H1 (cell line): ENCODE measurements around the gene HINT2. TPM values are rescaled to one million over a fixed set of nuclear protein-coding genes. Genes with fewer than 3 reads are reported as not detected.

ENCODE experiments used
- CTCF ChIA-PET: fragments of 300-600 bp; sonication (Branson Sonifier 250); formaldehyde crosslinking; loops from one replicate; lab custom pipeline; 2021; ENCODE audit not compliant: partially characterized antibody; lab: Charles Lee
- POLR2A ChIA-PET: fragments of 300-600 bp; sonication (Branson Sonifier 250); formaldehyde crosslinking; loops from one replicate; lab custom pipeline; 2021; ENCODE audit warnings: inconsistent platforms; ENCODE audit not compliant: partially characterized antibody; lab: Charles Lee
- DNase-seq, 2 experiments: peaks; one replicate each; pipeline versions ENCODE4 v3.0.0 to v3.0.0-alpha.2; 2010 to 2022; ENCODE audit warnings: low spot score in 2 of 2, low read depth in 1 of 2, mixed read lengths in 1 of 2
- FAIRE-seq: peaks from 2 replicates; lab custom pipeline; 2011; peaks lifted over from hg19 to GRCh38; lab: Jason Lieb, UNC
- H2AFZ ChIP-seq: 2 replicates; pipeline ENCODE4 v1.8.1; 2012; ENCODE audit warnings: low read length, inconsistent platforms
- H2AK5ac ChIP-seq: 2 replicates; pipeline ENCODE4 v1.6.1; 2013; ENCODE audit warnings: low read depth, low read length
- H2BK120ac ChIP-seq: replicated peaks from 2 replicates; pipeline ENCODE3; 2013; ENCODE audit warnings: low read depth, low read length, inconsistent platforms
- H2BK12ac ChIP-seq: 2 replicates; pipeline ENCODE4 v1.6.1; 2013; ENCODE audit warnings: low read depth, low read length
- H2BK15ac ChIP-seq: 2 replicates; pipeline ENCODE4 v1.6.1; 2013; ENCODE audit warnings: low read length
- H2BK20ac ChIP-seq: 2 replicates; pipeline ENCODE4 v1.6.1; 2013; ENCODE audit warnings: low read length
- H2BK5ac ChIP-seq: 2 replicates; pipeline ENCODE4 v1.6.1; 2013; ENCODE audit warnings: low read depth, low read length
- H3K14ac ChIP-seq: 2 replicates; pipeline ENCODE4 v1.6.1; 2013; ENCODE audit warnings: inconsistent platforms; ENCODE audit not compliant: insufficient read length
- H3K18ac ChIP-seq: 2 replicates; pipeline ENCODE4 v1.6.1; 2013; ENCODE audit warnings: low read length; ENCODE audit errors: extremely low read depth
- H3K23ac ChIP-seq: 2 replicates; pipeline ENCODE4 v1.6.1; 2013; ENCODE audit warnings: inconsistent platforms; ENCODE audit not compliant: insufficient read length
- H3K23me2 ChIP-seq: 2 replicates; pipeline ENCODE4 v1.6.1; 2013; ENCODE audit warnings: low read depth, low read length
- H3K27ac ChIP-seq: 2 replicates; pipeline ENCODE4 v1.6.1; 2011; ENCODE audit warnings: low read depth, low read length, inconsistent platforms
- H3K27me3 ChIP-seq, 4 experiments: replicated peaks in 1 of 4; 1 replicate in 1 of 4; 2 replicates in 3 of 4; pipeline versions ENCODE4 v1.6.1 to v1.8.1; 2011 to 2013; ENCODE audit warnings: low read length in 3 of 4, mild to moderate bottlenecking in 3 of 4, inconsistent platforms in 2 of 4, mixed read lengths in 2 of 4, moderate library complexity in 1 of 4; ENCODE audit not compliant: control insufficient read depth in 3 of 4, insufficient read depth in 3 of 4; ENCODE audit errors: extremely low read depth in 1 of 4
- H3K36me3 ChIP-seq, 4 experiments: 2 replicates each; pipeline versions ENCODE4 v1.6.1 to v1.8.1; 2011 to 2013; ENCODE audit warnings: mild to moderate bottlenecking in 4 of 4, low read length in 3 of 4, moderate library complexity in 2 of 4, control low read depth in 1 of 4, inconsistent platforms in 1 of 4; ENCODE audit not compliant: insufficient read depth in 4 of 4, control insufficient read depth in 2 of 4
- H3K4ac ChIP-seq: replicated peaks from 2 replicates; pipeline ENCODE3; 2013; ENCODE audit warnings: low read length, low read depth, mixed read lengths, inconsistent platforms; ENCODE audit not compliant: insufficient read length
- H3K4me1 ChIP-seq, 4 experiments: replicated peaks in 1 of 4; 1 replicate in 1 of 4; 2 replicates in 3 of 4; pipeline versions ENCODE4 v1.6.1 to v1.8.1; 2011 to 2013; ENCODE audit warnings: low read length in 3 of 4, inconsistent platforms in 2 of 4, mixed read lengths in 1 of 4; ENCODE audit not compliant: insufficient read depth in 4 of 4, control insufficient read depth in 3 of 4
- H3K4me2 ChIP-seq, 2 experiments: 2 replicates each; pipeline versions ENCODE4 v1.6.1 to v1.8.1; 2011 to 2013; ENCODE audit warnings: low read depth in 2 of 2, low read length in 2 of 2, control low read depth in 1 of 2, inconsistent platforms in 1 of 2, mild to moderate bottlenecking in 1 of 2; ENCODE audit not compliant: insufficient read depth in 1 of 2
- H3K4me3 ChIP-seq, 4 experiments: fragments of 200-600, 300-600 bp in 1 of 4; sonication (generic), shearing (Covaris generic), sonication (Bioruptor Twin) in 1 of 4; 2 replicates each; pipeline versions ENCODE4 v1.5.1 to v1.8.1; 2011 to 2016; ENCODE audit warnings: low read length in 4 of 4, low read depth in 3 of 4, control low read depth in 2 of 4, inconsistent platforms in 2 of 4, mild to moderate bottlenecking in 2 of 4, mixed read lengths in 1 of 4, moderate library complexity in 1 of 4; ENCODE audit not compliant: insufficient read depth in 2 of 4; ENCODE audit errors: extremely low read depth in 1 of 4
- H3K56ac ChIP-seq: replicated peaks from 2 replicates; pipeline ENCODE3; 2013; ENCODE audit warnings: low read depth, mild to moderate bottlenecking, mixed read lengths, low read length, inconsistent platforms; ENCODE audit not compliant: insufficient read length
- H3K79me1 ChIP-seq: 2 replicates; pipeline ENCODE4 v1.6.1; 2013; ENCODE audit warnings: low read depth, low read length, control low read depth
- H3K79me2 ChIP-seq, 2 experiments: 2 replicates each; pipeline versions ENCODE4 v1.6.1 to v1.8.1; 2012 to 2013; ENCODE audit warnings: low read length in 2 of 2, mild to moderate bottlenecking in 2 of 2, inconsistent platforms in 1 of 2; ENCODE audit not compliant: insufficient read depth in 2 of 2, control insufficient read depth in 1 of 2
- H3K9ac ChIP-seq, 4 experiments: replicated peaks in 1 of 4; 1 replicate in 1 of 4; 2 replicates in 3 of 4; pipeline versions ENCODE4 v1.6.1 to v1.8.1; 2011 to 2013; ENCODE audit warnings: low read depth in 3 of 4, low read length in 3 of 4, control low read depth in 2 of 4, mild to moderate bottlenecking in 2 of 4, moderate library complexity in 2 of 4, inconsistent platforms in 1 of 4; ENCODE audit errors: extremely low read depth in 1 of 4
- H3K9me3 ChIP-seq, 2 experiments: 2 replicates each; pipeline versions ENCODE4 v1.6.1 to v1.8.1; 2012 to 2013; ENCODE audit warnings: mild to moderate bottlenecking in 2 of 2, moderate library complexity in 2 of 2, control low read depth in 1 of 2, inconsistent platforms in 1 of 2, low read depth in 1 of 2, low read length in 1 of 2, mixed read lengths in 1 of 2; ENCODE audit not compliant: insufficient read depth in 2 of 2
- H4K20me1 ChIP-seq, 2 experiments: replicated peaks in 1 of 2; 2 replicates each; pipeline versions ENCODE3 to v1.8.1; 2011 to 2013; ENCODE audit warnings: inconsistent platforms in 2 of 2, low read length in 2 of 2, mild to moderate bottlenecking in 1 of 2; ENCODE audit not compliant: insufficient read depth in 2 of 2, control insufficient read depth in 1 of 2
- H4K5ac ChIP-seq: 2 replicates; pipeline ENCODE4 v1.6.1; 2013; ENCODE audit warnings: low read length, low read depth, mixed read lengths, inconsistent platforms; ENCODE audit not compliant: insufficient read length
- H4K8ac ChIP-seq: 2 replicates; pipeline ENCODE4 v1.8.0; 2013; ENCODE audit warnings: mild to moderate bottlenecking, moderate library complexity, low read length, inconsistent platforms; ENCODE audit not compliant: insufficient read depth; ENCODE audit errors: extremely low read depth
- H4K91ac ChIP-seq: replicated peaks from 2 replicates; pipeline ENCODE3; 2013; ENCODE audit warnings: low read length, mixed read lengths, inconsistent platforms; ENCODE audit not compliant: insufficient read length
- KDM4A ChIP-seq: IDR thresholded peaks from one replicate; pipeline ENCODE4 v1.7.1; 2012; ENCODE audit warnings: low read depth, mild to moderate bottlenecking, moderate library complexity, low read length, inconsistent platforms; ENCODE audit not compliant: severe bottlenecking
- NANOG ChIP-seq: IDR thresholded peaks from 2 replicates; pipeline ENCODE4 v1.6.1; 2011; ENCODE audit warnings: low read length, low read depth, mild to moderate bottlenecking, inconsistent platforms; ENCODE audit not compliant: insufficient read depth, poor library complexity, severe bottlenecking
- POLR2A ChIP-seq, 2 experiments: IDR thresholded peaks; 1 replicate in 1 of 2; 2 replicates in 1 of 2; pipeline ENCODE4 v1.6.1; 2011; ENCODE audit warnings: low read depth in 2 of 2, low read length in 2 of 2, mild to moderate bottlenecking in 2 of 2; ENCODE audit errors: control extremely low read depth in 1 of 2
- RFX5 ChIP-seq: IDR thresholded peaks from 2 replicates; pipeline ENCODE4 v1.6.1; 2011; ENCODE audit warnings: low read depth, low read length, improper control_type of control experiment, borderline replicate concordance
- RNF2 ChIP-seq: fragments of 200-900, 300-1000 bp; sonication (generic); IDR thresholded peaks from 2 replicates; pipeline ENCODE4 v1.7.1; 2016; ENCODE audit warnings: borderline replicate concordance, low read depth, mild to moderate bottlenecking, antibody characterized with exemption, low read length; ENCODE audit not compliant: poor library complexity, severe bottlenecking; ENCODE audit errors: missing control alignments
- SAP30 ChIP-seq: fragments of 300-600 bp; sonication (generic); IDR thresholded peaks from 2 replicates; pipeline ENCODE4 v1.7.1; 2012; ENCODE audit warnings: low read length, moderate library complexity, mild to moderate bottlenecking, inconsistent platforms; ENCODE audit not compliant: insufficient read depth, insufficient replicate concordance
- SIN3A ChIP-seq, 2 experiments: IDR thresholded peaks in 1 of 2; conservative IDR thresholded peaks in 1 of 2; 2 replicates each; pipeline ENCODE4 v1.6.1; 2011 to 2012; ENCODE audit warnings: low read length in 2 of 2, improper control_type of control experiment in 1 of 2, low read depth in 1 of 2, mild to moderate bottlenecking in 1 of 2
- SIX5 ChIP-seq: IDR thresholded peaks from 2 replicates; pipeline ENCODE4 v1.6.1; 2011; ENCODE audit warnings: mild to moderate bottlenecking, low read depth, low read length
- SP1 ChIP-seq: IDR thresholded peaks from 2 replicates; pipeline ENCODE4 v1.6.1; 2011; ENCODE audit warnings: low read depth, low read length
- SP4 ChIP-seq: IDR thresholded peaks from 2 replicates; pipeline ENCODE4 v1.6.1; 2012; ENCODE audit warnings: low read length, inconsistent platforms
- WGBS, 2 experiments: shearing (Covaris generic) in 1 of 2; methylation state at CpG; one replicate each; pipeline versions ENCODE4 v1.1.6 to v1.1.7; 2013 to 2015; ENCODE audit warnings: low lambda C conversion rate in 2 of 2, mixed read lengths in 2 of 2, inconsistent platforms in 1 of 2, low coverage in 1 of 2, missing lambda C conversion rate in 1 of 2; ENCODE audit not compliant: insufficient replicate concordance in 2 of 2, insufficient coverage in 1 of 2, insufficient read length in 1 of 2; ENCODE audit errors: extremely low coverage in 1 of 2, missing lambda C conversion rate in 1 of 2; 5-methylcytosine and 5-hydroxymethylcytosine counted together
- polyA plus RNA-seq, 7 experiments: library from polyadenylated mRNA; depleted of rRNA in 3 of 7; stranded (reverse) in 5 of 7; unstranded in 2 of 7; fragments of >200 nt in 5 of 7; fragments of 200-250 nt in 2 of 7; gene quantifications; 1 replicate in 5 of 7; 2 replicates in 1 of 7; 4 replicates in 1 of 7; pipeline versions ENCODE4 v1.2.1 to v1.2.3, GENCODE V29; 2011 to 2013; ENCODE audit warnings: missing spikeins in 2 of 7, mixed read lengths in 2 of 7
- total RNA-seq: library from RNA; stranded (reverse); fragmentation: NEBNext Ultra II Directional; extraction: Animal tissue kit (Norgen Biotek cat#: 25700); gene quantifications from 2 replicates; pipeline ENCODE4 v1.2.1, GENCODE V29; 2021

The HINT2 gene
- total and polyA plus RNA-seq, 2 of the 8 experiments (the other 6 are each of a cell fraction or from before 2014, with no cell fraction given): 32.1 to 51.2 TPM

DNA sequence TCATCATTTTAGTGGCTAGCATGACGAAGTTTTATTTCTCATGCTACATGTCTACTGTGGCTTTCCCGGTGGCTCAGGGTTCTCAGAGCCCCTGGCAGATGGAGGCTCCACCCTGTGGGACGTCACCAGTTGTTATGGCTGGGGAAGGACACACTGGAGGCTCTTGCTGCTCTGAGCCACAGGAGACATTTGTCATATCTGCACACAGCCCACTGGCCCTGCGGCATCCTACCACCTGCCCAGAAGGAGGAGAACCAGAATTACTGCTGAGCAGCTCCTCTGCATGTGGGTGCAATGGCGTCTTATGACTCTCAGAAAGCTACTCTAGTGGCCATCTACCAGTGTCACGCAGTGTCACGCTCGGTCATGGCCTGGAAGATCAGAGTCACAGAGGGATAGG lies 48.7 kb upstream of the HINT2 start:
- 75% methylated on average over 8 of the region's 8 CpGs; no CpG with 5 or more reads in 1 of the 2 experiments for WGBS, 2 experiments
- ChIA-PET CTCF (interaction anchor here (1.0 to 5.3 kb wide), 11 partner anchors 9 to 41 kb away, joined by 3 to 25 read pairs (median 4); no protein-coding TSS in a partner anchor), POLR2A (interaction anchor here (0.6 to 7.4 kb wide), 8 partner anchors 8 to 85 kb away, joined by 3 to 43 read pairs (median 3); partner anchors contain the start of gene HINT2)
- no peak for TF ChIP-seq NANOG
- no peak for TF ChIP-seq RFX5
- TF ChIP-seq POLR2A (IDR thresholded peaks at IDR 0.05; ENCODE audit: control extremely low read depth in 1 of 2, low read depth in 2 of 2, low read length in 2 of 2): no peak
- TF ChIP-seq SP1: no peak
- TF ChIP-seq SAP30: no peak
- no peak for TF ChIP-seq SIN3A (conservative IDR thresholded peaks at IDR 0.05 in 1 of 2, IDR thresholded peaks at IDR 0.05 in 1 of 2; ENCODE audit: low read depth in 1 of 2, low read length in 2 of 2)
- no peak for TF ChIP-seq SIX5
- no peak for TF ChIP-seq RNF2
- no peak for TF ChIP-seq KDM4A
- TF ChIP-seq SP4: no peak
- Histone ChIP-seq H3K9ac (no peak overlapping the region), H3K18ac (no peak overlapping the region), H3K79me1 (no peaks in the 10 kb centered on the region), H2BK120ac (no peak overlapping the region), H4K20me1 (no peaks in the 10 kb centered on the region), H3K23ac (no peak overlapping the region), H3K14ac (no peak overlapping the region), H2BK5ac (no peak overlapping the region), H3K36me3 (no peaks in the 10 kb centered on the region), H3K56ac (no peak overlapping the region), H4K5ac (no peak overlapping the region), H3K4me1 (peaks cover 0 to 3% (median under 1%) of the 10 kb centered on the region in 4 experiments; a peak in 4 of 7 replicates), H3K4me3 (no peak overlapping the region), H4K8ac (no peak overlapping the region), H2BK12ac (0 out of 2 replicates have a peak overlapping the region, but pooled peaks have one; percentile 2), H3K9me3 (no peaks in the 10 kb centered on the region), H2BK15ac (no peak overlapping the region), H2AK5ac (no peak overlapping the region), H3K23me2 (no peaks in the 10 kb centered on the region; the same call in 1 of the 2 replicates), H2AFZ (no peak overlapping the region), H3K4me2 (no peak overlapping the region), H3K27ac (no peak overlapping the region), H3K27me3 (peaks cover 0 to 2% (median 0%) of the 10 kb centered on the region in 4 experiments; a peak in 1 of 7 replicates), H3K79me2 (no peaks in the 10 kb centered on the region), H3K4ac (no peak overlapping the region), H2BK20ac (no peak overlapping the region), H4K91ac (no peak overlapping the region)
- FAIRE-seq: no peak
- no peak for DNase-seq
